ENCODE results near the gene PLCXD3. TPM values are rescaled to one million over a fixed set of nuclear protein-coding genes. Genes with fewer than 3 reads are reported as not detected.

Gene PLCXD3
- total and polyA plus RNA-seq, 2 of the 8 experiments (the other 6 are each of a cell fraction or from before 2014, with no cell fraction given), result 0.03 to 0.07 TPM

- no peak overlapping the region for H3K4me2 ChIP-seq (ENCODE audit: insufficient read depth in 1 of 2, low read depth in 2 of 2, low read length in 2 of 2)
- WGBS, 2 experiments (ENCODE audit: extremely low coverage in 1 of 2, insufficient coverage in 1 of 2, insufficient read length in 1 of 2, insufficient replicate concordance in 2 of 2, low coverage in 1 of 2, low lambda C conversion rate in 2 of 2, missing lambda C conversion rate in 1 of 2), result 87% methylated on average over 3 of the region's 3 CpGs; no CpG with 5 or more reads in 1 of the 2 experiments
- no peak overlapping the region for H2AK5ac ChIP-seq (ENCODE audit: low read depth, low read length)
- no peak overlapping the region for H3K56ac ChIP-seq (replicated peaks; ENCODE audit: insufficient read length, low read depth, low read length)
- H4K20me1 ChIP-seq (replicated peaks in 1 of 2; ENCODE audit: control insufficient read depth in 1 of 2, insufficient read depth in 2 of 2, low read length in 2 of 2), result no peaks in the 10 kb centered on the region
- H3K27ac ChIP-seq (ENCODE audit: low read depth, low read length), result no peak overlapping the region
- H3K9me3 ChIP-seq (ENCODE audit: insufficient read depth in 2 of 2, low read depth in 1 of 2, low read length in 1 of 2), result peaks cover 13% of the 10 kb centered on the region in 2 experiments; a peak in 3 of 4 replicates
- no peak overlapping the region for H4K5ac ChIP-seq (ENCODE audit: insufficient read length, low read depth, low read length)
- H3K18ac ChIP-seq (ENCODE audit: extremely low read depth, low read length), result no peak overlapping the region
- no peaks in the 10 kb centered on the region for H3K23me2 ChIP-seq (ENCODE audit: low read depth, low read length)
- no peaks in the 10 kb centered on the region for H3K79me1 ChIP-seq (ENCODE audit: low read depth, low read length)
- H2AFZ ChIP-seq (ENCODE audit: low read length), result no peak overlapping the region
- no peak overlapping the region for H3K14ac ChIP-seq (ENCODE audit: insufficient read length)
- H4K8ac ChIP-seq (ENCODE audit: extremely low read depth, insufficient read depth, low read length), result no peak overlapping the region
- peaks cover 0 to 3% (median under 1%) of the 10 kb centered on the region in 4 experiments; a peak in 2 of 7 replicates for H3K4me1 ChIP-seq (replicated peaks in 1 of 4; ENCODE audit: control insufficient read depth in 3 of 4, insufficient read depth in 4 of 4, low read length in 3 of 4)
- no peak overlapping the region for H2BK12ac ChIP-seq (ENCODE audit: low read depth, low read length)
- no peak for DNase-seq (ENCODE audit: low read depth in 1 of 2, low spot score in 2 of 2)
- no peaks in the 10 kb centered on the region for H3K27me3 ChIP-seq (replicated peaks in 1 of 4; ENCODE audit: control insufficient read depth in 3 of 4, extremely low read depth in 1 of 4, insufficient read depth in 3 of 4, low read length in 3 of 4)
- H2BK15ac ChIP-seq (ENCODE audit: low read length), result no peak overlapping the region
- no peak overlapping the region for H2BK20ac ChIP-seq (ENCODE audit: low read length)
- no peak overlapping the region for H3K4me3 ChIP-seq (ENCODE audit: extremely low read depth in 1 of 4, insufficient read depth in 2 of 4, low read depth in 3 of 4, low read length in 4 of 4)
- no peak overlapping the region for H3K23ac ChIP-seq (ENCODE audit: insufficient read length)
- no peaks in the 10 kb centered on the region for H3K79me2 ChIP-seq (ENCODE audit: control insufficient read depth in 1 of 2, insufficient read depth in 2 of 2, low read length in 2 of 2)
- ChIA-PET CTCF (ENCODE audit: partially characterized antibody) (interaction anchor here (2.0 kb wide), 1 partner anchor 21 kb away, joined by 6 read pairs; no protein-coding TSS in a partner anchor), POLR2A (ENCODE audit: partially characterized antibody) (no interaction called here)
- no peak overlapping the region for H2BK5ac ChIP-seq (ENCODE audit: low read depth, low read length)
- FAIRE-seq, result no peak
- H4K91ac ChIP-seq (replicated peaks; ENCODE audit: insufficient read length, low read length), result no peak overlapping the region
- H3K4ac ChIP-seq (replicated peaks; ENCODE audit: insufficient read length, low read depth, low read length), result no peak overlapping the region
- no peak overlapping the region for H3K9ac ChIP-seq (replicated peaks in 1 of 4; ENCODE audit: extremely low read depth in 1 of 4, low read depth in 3 of 4, low read length in 3 of 4)
- no peaks in the 10 kb centered on the region for H3K36me3 ChIP-seq (ENCODE audit: control insufficient read depth in 2 of 4, insufficient read depth in 4 of 4, low read length in 3 of 4)
- no peak overlapping the region for H2BK120ac ChIP-seq (replicated peaks; ENCODE audit: low read depth, low read length)
- TF ChIP-seq SIX5 (IDR thresholded peaks at IDR 0.05; ENCODE audit: low read depth, low read length), result no peak
- TF ChIP-seq, protein P1, sequence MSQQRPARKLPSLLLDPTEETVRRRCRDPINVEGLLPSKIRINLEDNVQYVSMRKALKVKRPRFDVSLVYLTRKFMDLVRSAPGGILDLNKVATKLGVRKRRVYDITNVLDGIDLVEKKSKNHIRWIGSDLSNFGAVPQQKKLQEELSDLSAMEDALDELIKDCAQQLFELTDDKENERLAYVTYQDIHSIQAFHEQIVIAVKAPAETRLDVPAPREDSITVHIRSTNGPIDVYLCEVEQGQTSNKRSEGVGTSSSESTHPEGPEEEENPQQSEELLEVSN (IDR thresholded peaks at IDR 0.05), result no peak
- no peak for TF ChIP-seq CBX5 (IDR thresholded peaks at IDR 0.05; ENCODE audit: low read depth, low read length)
- TF ChIP-seq GABPA (IDR thresholded peaks at IDR 0.05; ENCODE audit: borderline replicate concordance, insufficient read depth, low read length), result no peak
- no peak for TF ChIP-seq CHD1 (IDR thresholded peaks at IDR 0.05; ENCODE audit: low read depth, low read length)
- TF ChIP-seq RXRA (IDR thresholded peaks at IDR 0.05; ENCODE audit: insufficient read depth, low read depth, low read length), result no peak
- no peak for TF ChIP-seq RFX5 (IDR thresholded peaks at IDR 0.05; ENCODE audit: borderline replicate concordance, low read depth, low read length)
- no peak for TF ChIP-seq ASH2L (IDR thresholded peaks at IDR 0.05; ENCODE audit: low read length)
- TF ChIP-seq, protein P2, sequence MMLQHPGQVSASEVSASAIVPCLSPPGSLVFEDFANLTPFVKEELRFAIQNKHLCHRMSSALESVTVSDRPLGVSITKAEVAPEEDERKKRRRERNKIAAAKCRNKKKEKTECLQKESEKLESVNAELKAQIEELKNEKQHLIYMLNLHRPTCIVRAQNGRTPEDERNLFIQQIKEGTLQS (IDR thresholded peaks at IDR 0.05; ENCODE audit: insufficient read depth, low read depth, low read length), result no peak
- no peak for TF ChIP-seq NANOG (IDR thresholded peaks at IDR 0.05; ENCODE audit: insufficient read depth, low read depth, low read length, poor library complexity, severe bottlenecking)
- no peak for TF ChIP-seq BCL11A (IDR thresholded peaks at IDR 0.05; ENCODE audit: low read depth in 2 of 2, low read length in 2 of 2)
- TF ChIP-seq HDAC2 (IDR thresholded peaks at IDR 0.05; ENCODE audit: borderline replicate concordance in 1 of 2, low read depth in 2 of 2, low read length in 2 of 2), result no peak
These were observed 219.1 kb downstream of the PLCXD3 start for GRCh38 chr5:41291323-41291722.
